Measurements from ENCODE around the gene TNFRSF14. TPM values are rescaled to one million over a fixed set of nuclear protein-coding genes. Genes with fewer than 3 reads are reported as not detected.

The TNFRSF14 gene
- total RNA-seq, 1 donor from 2014 or later, result 152 TPM

DNA sequence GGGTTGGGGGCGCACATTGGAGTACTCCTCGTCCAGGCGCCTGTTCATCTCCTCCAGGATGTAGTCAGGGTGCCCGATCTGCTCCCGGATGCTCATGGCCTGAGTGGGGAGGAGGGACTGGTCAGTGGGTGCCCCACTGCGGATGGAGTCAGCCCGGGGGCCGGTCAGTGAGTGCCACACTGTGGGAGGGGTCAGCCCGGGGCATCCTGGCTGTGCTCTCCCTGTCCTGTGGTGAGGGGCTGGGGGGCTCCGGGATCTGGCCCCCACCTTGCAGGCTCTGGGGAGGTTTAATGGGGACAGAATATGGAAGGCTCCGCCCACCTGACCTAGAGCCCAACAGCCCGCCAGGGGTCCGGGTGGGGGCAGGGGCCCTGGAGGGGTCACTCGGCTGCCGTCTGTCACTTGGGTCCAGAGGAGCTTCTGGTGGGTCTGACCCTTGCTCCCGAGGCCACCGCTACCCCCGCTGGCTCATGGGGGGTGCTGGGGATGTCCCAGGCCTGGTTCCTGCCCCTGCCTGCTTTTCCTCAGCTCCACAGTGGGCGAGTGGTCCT lies 39.2 kb downstream of the TNFRSF14 start:
- Histone ChIP-seq H3K9me3 (no peaks in the 10 kb centered on the region), H3K4me1 (peaks cover 21% of the 10 kb centered on the region), H3K27me3 (ENCODE audit: low read depth) (no peaks in the 10 kb centered on the region), H3K36me3 (no peaks in the 10 kb centered on the region), H3K4me3 (no peak overlapping the region), H3K27ac (no peak overlapping the region)
- TF ChIP-seq CTCF (IDR thresholded peaks at IDR 0.05), result no peak
- ATAC-seq, result peak in 1 of 2 donors; percentile 6
- peak; percentile 43 for DNase-seq
- intact Hi-C loops (cut with DNase I), result no loop called here

DNA sequence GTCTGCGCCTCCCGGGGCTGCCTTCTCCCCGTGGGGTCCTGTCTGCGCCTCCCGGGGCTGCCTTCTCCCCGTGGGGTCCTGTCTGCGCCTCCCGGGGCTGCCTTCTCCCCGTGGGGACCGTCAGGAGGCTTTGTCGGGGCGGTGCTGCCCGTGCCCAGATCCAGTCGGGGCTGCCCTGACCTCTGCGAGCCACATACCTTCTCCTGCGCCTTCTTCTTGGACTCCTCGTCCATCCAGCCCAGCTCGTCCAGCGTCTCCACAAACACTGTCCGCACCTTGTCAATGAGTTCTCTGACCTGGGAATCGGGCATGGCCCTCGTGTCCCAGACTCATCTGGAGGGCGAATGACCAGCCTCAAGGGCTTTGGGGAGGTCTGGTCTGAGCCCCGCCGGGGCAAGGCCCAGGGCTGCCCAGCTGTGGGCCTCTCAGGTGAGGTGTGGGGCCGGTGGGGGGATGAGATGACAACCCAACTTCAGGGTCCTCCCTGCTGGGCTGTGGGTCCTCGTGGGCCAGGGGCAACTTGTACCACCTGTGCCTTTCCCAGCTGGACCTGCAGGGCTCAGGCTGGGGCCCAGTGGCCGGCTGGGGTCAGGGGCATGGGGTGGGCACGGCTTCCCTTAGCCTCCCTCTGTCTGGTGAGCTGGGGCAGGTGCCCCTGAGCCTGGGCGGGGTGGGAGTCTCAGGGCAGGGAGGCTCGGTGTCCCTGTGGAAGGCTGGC lies 39.8 kb downstream of the TNFRSF14 start:
- intact Hi-C loops (cut with DNase I), result no loop called here
- no peak for ATAC-seq
- Histone ChIP-seq H3K27ac (no peak overlapping the region), H3K27me3 (ENCODE audit: low read depth) (no peaks in the 10 kb centered on the region), H3K9me3 (no peaks in the 10 kb centered on the region), H3K4me1 (peaks cover 21% of the 10 kb centered on the region), H3K4me3 (no peak overlapping the region), H3K36me3 (no peaks in the 10 kb centered on the region)
- DNase-seq, result no peak
- no peak for TF ChIP-seq CTCF (IDR thresholded peaks at IDR 0.05)

GRCh38 chr1:2596530-2597333 lies 40.6 kb downstream of the TNFRSF14 start:
- intact Hi-C loops (cut with DNase I), result no loop called here
- no peaks in the 10 kb centered on the region for H3K9me3 ChIP-seq
- no peaks in the 10 kb centered on the region for H3K36me3 ChIP-seq
- no peak for ATAC-seq
- no peak for DNase-seq
- no peak for TF ChIP-seq CTCF (IDR thresholded peaks at IDR 0.05)
- H3K4me1 ChIP-seq, result peaks cover 21% of the 10 kb centered on the region
- H3K27ac ChIP-seq, result no peak overlapping the region
- no peak overlapping the region for H3K4me3 ChIP-seq
- no peaks in the 10 kb centered on the region for H3K27me3 ChIP-seq (ENCODE audit: low read depth)

DNA sequence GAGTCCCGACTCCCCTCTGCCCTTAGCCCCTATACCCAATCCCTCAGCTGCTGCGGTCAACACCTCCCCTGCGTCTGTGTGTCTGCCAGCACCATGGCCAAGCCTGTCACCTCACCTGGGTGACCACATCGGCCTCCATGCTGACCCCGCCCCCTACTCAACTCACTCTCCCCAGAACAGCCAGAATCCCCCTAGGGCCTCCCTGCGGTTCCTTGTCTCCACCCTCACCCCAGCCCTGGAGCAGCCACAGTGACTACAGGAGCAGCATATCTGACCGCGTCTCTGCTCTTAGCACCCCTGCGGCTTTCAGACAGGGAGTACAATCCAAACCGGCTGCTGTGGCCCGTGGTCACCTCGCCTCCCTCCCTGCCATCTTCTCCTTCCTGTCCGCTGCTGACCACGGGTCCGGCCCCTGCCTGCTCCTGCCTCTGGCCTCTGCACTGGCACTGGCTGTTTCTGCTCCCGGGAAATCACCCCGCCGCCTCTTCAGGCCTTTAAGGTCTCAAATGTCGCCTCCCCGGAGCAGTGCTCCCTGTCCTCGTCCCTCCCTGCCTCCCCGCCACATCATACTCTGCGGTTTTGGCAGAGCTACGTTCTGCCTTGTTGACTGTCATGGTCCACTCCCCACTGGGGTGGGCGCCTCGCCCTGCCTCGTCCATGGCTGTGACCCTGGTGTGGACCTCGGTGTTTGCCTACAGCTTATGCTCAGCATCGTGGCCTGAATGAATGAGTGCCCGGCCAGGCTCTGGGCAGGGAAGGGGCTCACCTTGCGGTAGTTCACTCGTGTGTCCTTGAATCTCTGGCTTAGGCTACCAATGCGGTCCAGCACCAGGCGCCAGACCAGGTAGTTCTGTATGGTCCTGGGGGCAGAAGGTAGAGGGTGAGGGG lies 41.5 kb downstream of the TNFRSF14 start:
- DNase-seq, result no peak
- Histone ChIP-seq H3K9me3 (no peaks in the 10 kb centered on the region), H3K4me3 (no peak overlapping the region), H3K4me1 (peaks cover 19% of the 10 kb centered on the region), H3K27me3 (ENCODE audit: low read depth) (peaks cover 1% of the 10 kb centered on the region), H3K27ac (no peak overlapping the region), H3K36me3 (no peaks in the 10 kb centered on the region)
- TF ChIP-seq CTCF (IDR thresholded peaks at IDR 0.05), result no peak
- intact Hi-C loops (cut with DNase I), result no loop called here
- ATAC-seq, result no peak

- H3K36me3 ChIP-seq, result no peaks in the 10 kb centered on the region
- no peak for ATAC-seq
- no peak for TF ChIP-seq CTCF (IDR thresholded peaks at IDR 0.05)
These were observed 42.3 kb downstream of the TNFRSF14 start for GRCh38 chr1:2598329-2598931.

More at GRCh38 chr1:2598329-2598931, 42.3 kb downstream of the TNFRSF14 start:
- no peak overlapping the region for H3K27ac ChIP-seq
- no peak overlapping the region for H3K4me3 ChIP-seq
- H3K9me3 ChIP-seq, result no peaks in the 10 kb centered on the region
- intact Hi-C loops (cut with DNase I), result no loop called here
- peaks cover 9% of the 10 kb centered on the region for H3K27me3 ChIP-seq (ENCODE audit: low read depth)
- H3K4me1 ChIP-seq, result peaks cover 11% of the 10 kb centered on the region
- no peak for DNase-seq

All from lower lobe of right lung (tissue), 2 donors.